Ishikawa (cell line): Measurements from ENCODE around the gene CHRDL1.

Source experiments
- CEBPB ChIP-seq: IDR thresholded peaks from 2 replicates; pipeline ENCODE4 v1.6.1; 2012
- CREB1 ChIP-seq: IDR thresholded peaks from 2 replicates; pipeline ENCODE4 v1.6.1; 2012; ENCODE audit warnings: low read depth
- EGR1 ChIP-seq: IDR thresholded peaks from 2 replicates; pipeline ENCODE4 v1.6.1; 2012
- EP300 ChIP-seq: IDR thresholded peaks from 2 replicates; pipeline ENCODE4 v1.6.1; 2012; ENCODE audit warnings: borderline replicate concordance
- FOXM1 ChIP-seq: IDR thresholded peaks from 2 replicates; pipeline ENCODE4 v1.6.1; 2012; ENCODE audit warnings: low read depth, borderline replicate concordance
- MAX ChIP-seq: IDR thresholded peaks from 2 replicates; pipeline ENCODE4 v1.6.1; 2012
- NFIC ChIP-seq: IDR thresholded peaks from 2 replicates; pipeline ENCODE4 v1.6.1; 2012
- RAD21 ChIP-seq: IDR thresholded peaks from 2 replicates; pipeline ENCODE4 v1.6.1; 2012; ENCODE audit warnings: low read depth
- TAF1 ChIP-seq: IDR thresholded peaks from 2 replicates; pipeline ENCODE4 v1.6.1; 2012; ENCODE audit warnings: low read depth, mild to moderate bottlenecking
- TCF12 ChIP-seq: IDR thresholded peaks from 2 replicates; pipeline ENCODE4 v1.6.1; 2012; ENCODE audit warnings: low read depth
- TEAD4 ChIP-seq: IDR thresholded peaks from 2 replicates; pipeline ENCODE4 v1.6.1; 2012
- YY1 ChIP-seq: IDR thresholded peaks from 2 replicates; pipeline ENCODE4 v1.6.1; 2012; ENCODE audit warnings: low read depth
- ZBTB7A ChIP-seq: IDR thresholded peaks from 2 replicates; pipeline ENCODE4 v1.6.1; 2012; ENCODE audit warnings: low read depth
- TF ChIP-seq, protein P1 (sequence below): IDR thresholded peaks from 2 replicates; pipeline ENCODE4 v1.6.1; 2012
- TF ChIP-seq, protein P2 (sequence below): IDR thresholded peaks from 2 replicates; pipeline ENCODE4 v1.6.1; 2012; ENCODE audit warnings: low read depth, mild to moderate bottlenecking

Gene CHRDL1

GRCh38 chrX:110691446-110691845 is 104.2 kb downstream of the CHRDL1 start:
- TF ChIP-seq TEAD4, result no peak
- TF ChIP-seq, protein P1, sequence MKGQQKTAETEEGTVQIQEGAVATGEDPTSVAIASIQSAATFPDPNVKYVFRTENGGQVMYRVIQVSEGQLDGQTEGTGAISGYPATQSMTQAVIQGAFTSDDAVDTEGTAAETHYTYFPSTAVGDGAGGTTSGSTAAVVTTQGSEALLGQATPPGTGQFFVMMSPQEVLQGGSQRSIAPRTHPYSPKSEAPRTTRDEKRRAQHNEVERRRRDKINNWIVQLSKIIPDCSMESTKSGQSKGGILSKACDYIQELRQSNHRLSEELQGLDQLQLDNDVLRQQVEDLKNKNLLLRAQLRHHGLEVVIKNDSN, result no peak
- TF ChIP-seq FOXM1, result no peak
- TF ChIP-seq RAD21, result no peak

DNA sequence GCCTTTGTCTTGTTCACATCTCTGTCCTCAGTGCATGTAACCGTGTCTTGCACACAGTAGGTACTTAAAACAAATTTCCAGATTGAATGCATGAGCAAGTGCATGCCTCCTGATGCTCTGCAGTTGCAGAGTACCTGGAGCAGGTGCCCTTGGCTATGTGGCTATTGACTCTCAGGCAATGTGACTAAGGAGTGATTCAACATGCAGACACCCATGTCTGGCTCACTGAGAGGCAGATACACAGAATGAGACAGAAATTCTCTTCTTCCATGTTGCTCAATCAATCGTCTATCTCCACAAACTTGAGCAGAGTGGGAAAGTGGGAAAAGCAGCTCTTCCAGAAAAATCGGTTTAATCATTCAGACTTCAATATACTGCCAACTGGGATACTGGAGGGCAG is 111.0 kb downstream of the CHRDL1 start:
- TF ChIP-seq CREB1 (no peak), MAX (no peak), ZBTB7A (no peak), EGR1 (no peak), NFIC (no peak), EP300 (no peak), TEAD4 (no peak)
- TF ChIP-seq, protein P1, result no peak
- TF ChIP-seq, protein P2, sequence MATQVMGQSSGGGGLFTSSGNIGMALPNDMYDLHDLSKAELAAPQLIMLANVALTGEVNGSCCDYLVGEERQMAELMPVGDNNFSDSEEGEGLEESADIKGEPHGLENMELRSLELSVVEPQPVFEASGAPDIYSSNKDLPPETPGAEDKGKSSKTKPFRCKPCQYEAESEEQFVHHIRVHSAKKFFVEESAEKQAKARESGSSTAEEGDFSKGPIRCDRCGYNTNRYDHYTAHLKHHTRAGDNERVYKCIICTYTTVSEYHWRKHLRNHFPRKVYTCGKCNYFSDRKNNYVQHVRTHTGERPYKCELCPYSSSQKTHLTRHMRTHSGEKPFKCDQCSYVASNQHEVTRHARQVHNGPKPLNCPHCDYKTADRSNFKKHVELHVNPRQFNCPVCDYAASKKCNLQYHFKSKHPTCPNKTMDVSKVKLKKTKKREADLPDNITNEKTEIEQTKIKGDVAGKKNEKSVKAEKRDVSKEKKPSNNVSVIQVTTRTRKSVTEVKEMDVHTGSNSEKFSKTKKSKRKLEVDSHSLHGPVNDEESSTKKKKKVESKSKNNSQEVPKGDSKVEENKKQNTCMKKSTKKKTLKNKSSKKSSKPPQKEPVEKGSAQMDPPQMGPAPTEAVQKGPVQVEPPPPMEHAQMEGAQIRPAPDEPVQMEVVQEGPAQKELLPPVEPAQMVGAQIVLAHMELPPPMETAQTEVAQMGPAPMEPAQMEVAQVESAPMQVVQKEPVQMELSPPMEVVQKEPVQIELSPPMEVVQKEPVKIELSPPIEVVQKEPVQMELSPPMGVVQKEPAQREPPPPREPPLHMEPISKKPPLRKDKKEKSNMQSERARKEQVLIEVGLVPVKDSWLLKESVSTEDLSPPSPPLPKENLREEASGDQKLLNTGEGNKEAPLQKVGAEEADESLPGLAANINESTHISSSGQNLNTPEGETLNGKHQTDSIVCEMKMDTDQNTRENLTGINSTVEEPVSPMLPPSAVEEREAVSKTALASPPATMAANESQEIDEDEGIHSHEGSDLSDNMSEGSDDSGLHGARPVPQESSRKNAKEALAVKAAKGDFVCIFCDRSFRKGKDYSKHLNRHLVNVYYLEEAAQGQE, result no peak

- TF ChIP-seq FOXM1, result no peak
- TF ChIP-seq RAD21, result no peak
- TF ChIP-seq, protein P2, result no peak
- no peak for TF ChIP-seq YY1
- no peak for TF ChIP-seq ZBTB7A
- TF ChIP-seq TCF12, result no peak
- TF ChIP-seq TAF1, result no peak
- no peak for TF ChIP-seq TEAD4
- TF ChIP-seq CREB1, result no peak
- TF ChIP-seq EGR1, result no peak
- no peak for TF ChIP-seq EP300
- TF ChIP-seq CEBPB, result no peak
- TF ChIP-seq MAX, result no peak
- no peak for TF ChIP-seq NFIC
- TF ChIP-seq, protein P1, result no peak
These were observed 111.7 kb downstream of the CHRDL1 start for GRCh38 chrX:110683925-110684324.

DNA sequence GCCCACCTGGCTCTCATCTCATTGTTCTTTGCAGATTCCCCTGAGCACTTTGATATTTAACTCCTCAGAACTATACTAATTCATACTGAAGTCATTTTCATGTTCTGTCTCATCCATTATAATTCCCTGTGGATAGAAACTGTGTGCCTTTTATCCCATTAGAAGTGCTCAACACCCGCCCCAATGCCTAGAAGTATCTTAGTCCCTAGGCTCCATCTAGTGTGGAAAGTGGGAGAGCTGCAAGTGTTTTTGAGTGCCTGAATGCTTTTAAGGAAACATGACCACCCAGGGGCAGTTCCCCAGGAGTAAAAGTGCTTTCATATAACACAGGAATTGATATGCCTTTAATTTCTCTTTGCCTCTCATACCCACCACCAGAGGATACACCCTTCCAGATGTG is 117.0 kb downstream of the CHRDL1 start:
- no peak for TF ChIP-seq ZBTB7A
- no peak for TF ChIP-seq CEBPB
- no peak for TF ChIP-seq TCF12
- TF ChIP-seq FOXM1, result no peak
- TF ChIP-seq, protein P2, result no peak
- TF ChIP-seq NFIC, result no peak
- no peak for TF ChIP-seq RAD21
- TF ChIP-seq TAF1, result no peak
- TF ChIP-seq, protein P1, result no peak
- TF ChIP-seq EP300, result no peak
- no peak for TF ChIP-seq MAX
- TF ChIP-seq YY1, result no peak
- no peak for TF ChIP-seq EGR1
- TF ChIP-seq TEAD4, result no peak
- no peak for TF ChIP-seq CREB1
